H9 (cell line): ENCODE measurements around the gene MRPL21. TPM values are rescaled to one million over a fixed set of nuclear protein-coding genes. Genes with fewer than 3 reads are reported as not detected.

Experiments
- DNase-seq: peaks from one replicate; pipeline ENCODE4 v3.0.0-alpha.2; 2017
- H2AFZ ChIP-seq: one replicate; pipeline ENCODE4 v1.6.1; 2013; ENCODE audit warnings: mild to moderate bottlenecking, low read length, control low read depth, moderate library complexity
- H2AK5ac ChIP-seq: 2 replicates; pipeline ENCODE4 v1.6.1; 2013; ENCODE audit warnings: low read length, control low read depth, mixed read lengths; ENCODE audit not compliant: insufficient read length
- H2BK120ac ChIP-seq: one replicate; pipeline ENCODE4 v1.6.1; 2013; ENCODE audit warnings: low read depth, mild to moderate bottlenecking, low read length, control low read depth, inconsistent platforms; ENCODE audit not compliant: poor library complexity, severe bottlenecking
- H2BK12ac ChIP-seq: 2 replicates; pipeline ENCODE4 v1.6.1; 2013; ENCODE audit warnings: low read length, control low read depth, mixed read lengths, low read depth; ENCODE audit not compliant: insufficient read length
- H2BK15ac ChIP-seq: 2 replicates; pipeline ENCODE4 v1.6.1; 2013; ENCODE audit warnings: low read depth, low read length, control low read depth
- H2BK20ac ChIP-seq: one replicate; pipeline ENCODE4 v1.6.1; 2013; ENCODE audit warnings: low read depth, mild to moderate bottlenecking, low read length, control low read depth, inconsistent platforms; ENCODE audit not compliant: poor library complexity, severe bottlenecking
- H2BK5ac ChIP-seq: 2 replicates; pipeline ENCODE4 v1.6.1; 2013; ENCODE audit warnings: low read length, control low read depth, mixed read lengths; ENCODE audit not compliant: insufficient read length
- H3K14ac ChIP-seq: 2 replicates; pipeline ENCODE4 v1.6.1; 2013; ENCODE audit warnings: low read length, control low read depth; ENCODE audit not compliant: insufficient read depth
- H3K18ac ChIP-seq: 2 replicates; pipeline ENCODE4 v1.6.1; 2013; ENCODE audit warnings: low read depth, mild to moderate bottlenecking, mixed read lengths, low read length, control low read depth; ENCODE audit not compliant: insufficient read length
- H3K23ac ChIP-seq: 2 replicates; pipeline ENCODE4 v1.6.1; 2013; ENCODE audit warnings: low read length, control low read depth, mixed read lengths, low read depth; ENCODE audit not compliant: insufficient read length
- H3K23me2 ChIP-seq: 2 replicates; pipeline ENCODE4 v1.6.1; 2013; ENCODE audit warnings: low read depth, mild to moderate bottlenecking, mixed read lengths, low read length, control low read depth; ENCODE audit not compliant: insufficient read length, poor library complexity, severe bottlenecking
- H3K27ac ChIP-seq: 2 replicates; pipeline ENCODE4 v1.5.1; 2013; ENCODE audit warnings: low read length, control low read depth, mixed read lengths, low read depth; ENCODE audit not compliant: insufficient read length
- H3K27me3 ChIP-seq: 2 replicates; pipeline ENCODE4 v1.6.1; 2013; ENCODE audit warnings: low read length, control low read depth, inconsistent platforms; ENCODE audit not compliant: insufficient read depth
- H3K4ac ChIP-seq: 2 replicates; pipeline ENCODE4 v1.6.1; 2013; ENCODE audit warnings: low read depth, mild to moderate bottlenecking, control low read depth, inconsistent platforms, low read length, moderate library complexity
- H3K4me1 ChIP-seq: 2 replicates; pipeline ENCODE4 v1.6.1; 2013; ENCODE audit warnings: low read length, control low read depth, inconsistent platforms; ENCODE audit not compliant: insufficient read depth
- H3K4me2 ChIP-seq: 2 replicates; pipeline ENCODE4 v1.6.1; 2013; ENCODE audit warnings: low read length, control low read depth, mixed read lengths; ENCODE audit not compliant: insufficient read length, insufficient read depth
- H3K56ac ChIP-seq: 2 replicates; pipeline ENCODE4 v1.6.1; 2013; ENCODE audit warnings: low read depth, mild to moderate bottlenecking, mixed read lengths, low read length, control low read depth; ENCODE audit not compliant: insufficient read length
- H3K79me1 ChIP-seq: 2 replicates; pipeline ENCODE4 v1.6.1; 2013; ENCODE audit warnings: low read depth, mild to moderate bottlenecking, moderate library complexity, low read length, control low read depth, inconsistent platforms; ENCODE audit not compliant: insufficient read depth, poor library complexity, severe bottlenecking
- H3K79me2 ChIP-seq: 2 replicates; pipeline ENCODE4 v1.6.1; 2013; ENCODE audit warnings: low read length, control low read depth, inconsistent platforms; ENCODE audit not compliant: insufficient read depth
- H3K9ac ChIP-seq: 2 replicates; pipeline ENCODE4 v1.6.1; 2013; ENCODE audit warnings: low read length, control low read depth, mixed read lengths; ENCODE audit not compliant: insufficient read length; ENCODE audit errors: extremely low read depth
- H3K9me3 ChIP-seq: one replicate; pipeline ENCODE4 v1.6.1; 2013; ENCODE audit warnings: low read depth, low read length, inconsistent platforms; ENCODE audit not compliant: control insufficient read depth
- H3T11ph ChIP-seq: one replicate; pipeline ENCODE4 v1.6.1; 2013; ENCODE audit warnings: mild to moderate bottlenecking, low read length, control low read depth, inconsistent platforms
- H4K20me1 ChIP-seq: one replicate; pipeline ENCODE4 v1.6.1; 2013; ENCODE audit not compliant: control insufficient read depth, insufficient read length, insufficient read depth
- H4K5ac ChIP-seq: 2 replicates; pipeline ENCODE4 v1.6.1; 2013; ENCODE audit warnings: low read depth, mild to moderate bottlenecking, mixed read lengths, low read length, control low read depth; ENCODE audit not compliant: insufficient read length
- H4K8ac ChIP-seq: replicated peaks from 2 replicates; pipeline ENCODE4 v1.6.1; 2013; ENCODE audit warnings: low read length, control low read depth, mixed read lengths, low read depth; ENCODE audit not compliant: insufficient read length
- H4K91ac ChIP-seq: 2 replicates; pipeline ENCODE4 v1.6.1; 2013; ENCODE audit warnings: low read depth, mild to moderate bottlenecking, moderate library complexity, mixed read lengths, low read length, control low read depth; ENCODE audit not compliant: insufficient read length
- H3K27ac Mint-ChIP-seq, 3 experiments: 2 replicates in 2 of 3; 3 replicates in 1 of 3; pipeline ENCODE4 v1.8.0; 2020 to 2021; ENCODE audit warnings: mixed read lengths in 3 of 3, mild to moderate bottlenecking in 1 of 3, moderate library complexity in 1 of 3
- H3K27me3 Mint-ChIP-seq: 2 replicates; pipeline ENCODE4 v1.8.0; 2021; ENCODE audit warnings: low read depth, mild to moderate bottlenecking, moderate library complexity, mixed read lengths
- H3K36me3 Mint-ChIP-seq, 3 experiments: 2 replicates in 2 of 3; 3 replicates in 1 of 3; pipeline ENCODE4 v1.8.0; 2020 to 2021; ENCODE audit warnings: low read depth in 3 of 3, mixed read lengths in 3 of 3; ENCODE audit not compliant: insufficient read depth in 1 of 3
- H3K4me1 Mint-ChIP-seq, 2 experiments: 2 replicates each; pipeline ENCODE4 v1.8.0; 2020; ENCODE audit warnings: mixed read lengths in 2 of 2
- H3K4me3 Mint-ChIP-seq, 2 experiments: 2 replicates in 1 of 2; 3 replicates in 1 of 2; pipeline ENCODE4 v1.8.0; 2020 to 2021; ENCODE audit warnings: mild to moderate bottlenecking in 2 of 2, mixed read lengths in 2 of 2, moderate library complexity in 1 of 2
- H3K9me3 Mint-ChIP-seq, 2 experiments: 2 replicates in 1 of 2; 3 replicates in 1 of 2; pipeline ENCODE4 v1.8.0; 2020; ENCODE audit warnings: mild to moderate bottlenecking in 2 of 2, mixed read lengths in 2 of 2, moderate library complexity in 1 of 2
- WGBS: extraction: QIAGEN DNeasy Blood & Tissue Kit; methylation state at CpG from one replicate; pipeline ENCODE4 v1.1.7; 2013; ENCODE audit warnings: missing lambda C conversion rate, low lambda C conversion rate, mixed read lengths; ENCODE audit not compliant: insufficient read length; ENCODE audit errors: extremely low coverage; 5-methylcytosine and 5-hydroxymethylcytosine counted together
- total RNA-seq: library from RNA; stranded (reverse); gene quantifications from 2 replicates; pipeline ENCODE4 v1.2.1, GENCODE V29; 2021
- TF ChIP-seq, protein P1 (sequence below): fragments of 200-600 bp; sonication (generic); conservative IDR thresholded peaks from 3 replicates; pipeline ENCODE4 v1.8.0; 2021; ENCODE audit warnings: antibody characterized with exemption, mild to moderate bottlenecking

The MRPL21 gene
- total RNA-seq, 1 experiment from 2014 or later: 91.5 TPM

DNA sequence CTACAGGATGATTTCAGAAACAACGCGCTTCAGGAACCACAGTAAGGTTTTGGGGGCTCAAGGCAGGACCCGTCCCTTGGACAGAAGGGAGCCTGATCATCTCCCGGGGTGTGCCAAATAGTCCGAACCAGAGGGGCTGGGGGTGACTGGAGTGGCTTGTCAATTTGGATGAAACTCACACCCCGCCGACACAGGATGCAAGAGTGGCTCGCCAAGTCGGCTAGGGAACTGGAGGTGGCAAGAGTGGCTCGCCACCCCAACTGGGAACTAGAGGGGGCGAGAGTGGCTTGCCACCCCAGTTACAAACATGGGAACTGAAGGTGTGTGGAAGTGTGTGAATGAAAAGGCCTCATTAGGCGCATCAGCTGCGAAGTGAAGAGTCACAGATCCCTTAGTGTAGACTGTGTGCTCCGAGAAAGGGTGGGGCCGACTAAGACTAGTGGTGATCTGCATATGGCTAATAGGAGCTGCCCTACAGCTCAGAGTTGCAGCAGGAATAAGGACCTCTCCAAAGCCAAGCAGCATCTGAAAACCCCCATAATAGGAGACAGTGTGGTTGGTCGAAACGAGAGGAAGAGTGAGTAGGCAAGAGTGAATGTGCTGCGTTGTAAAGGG lies 35.3 kb downstream of the MRPL21 start:
- no peak for DNase-seq
- Mint-ChIP-seq H3K27ac (0 out of 7 replicates have a peak overlapping the region, but pooled peaks of 1 of the 3 experiments have one; percentile 6), H3K27me3 (peaks cover 14% of the 10 kb centered on the region), H3K9me3 (peaks cover 0 to 1% of the 10 kb centered on the region in 2 experiments; a peak in 2 of 5 replicates), H3K4me1 (peaks cover 28 to 41% of the 10 kb centered on the region in 2 experiments), H3K4me3 (no peak overlapping the region), H3K36me3 (peaks cover 0 to 3% (median 0%) of the 10 kb centered on the region in 3 experiments; a peak in 1 of 7 replicates)
- Histone ChIP-seq H3T11ph (no peak overlapping the region), H2AFZ (no peak overlapping the region), H3K23me2 (no peaks in the 10 kb centered on the region), H4K20me1 (no peaks in the 10 kb centered on the region), H3K79me1 (no peaks in the 10 kb centered on the region), H3K18ac (no peak overlapping the region), H2BK120ac (no peak overlapping the region), H3K23ac (no peak overlapping the region), H3K9ac (no peak overlapping the region), H2BK20ac (no peak overlapping the region), H3K4me2 (no peak overlapping the region), H3K56ac (no peak overlapping the region), H3K4me1 (no peaks in the 10 kb centered on the region; the same call in 1 of the 2 replicates), H3K27me3 (no peaks in the 10 kb centered on the region), H4K5ac (no peak overlapping the region), H2BK15ac (no peak overlapping the region), H3K4ac (no peak overlapping the region), H2BK5ac (no peak overlapping the region), H3K79me2 (no peaks in the 10 kb centered on the region), H2AK5ac (no peak overlapping the region), H4K8ac (no peak overlapping the region), H3K14ac (no peak overlapping the region), H3K9me3 (no peaks in the 10 kb centered on the region), H4K91ac (no peak overlapping the region), H3K27ac (no peak overlapping the region), H2BK12ac (no peak overlapping the region)
- TF ChIP-seq, protein P1, sequence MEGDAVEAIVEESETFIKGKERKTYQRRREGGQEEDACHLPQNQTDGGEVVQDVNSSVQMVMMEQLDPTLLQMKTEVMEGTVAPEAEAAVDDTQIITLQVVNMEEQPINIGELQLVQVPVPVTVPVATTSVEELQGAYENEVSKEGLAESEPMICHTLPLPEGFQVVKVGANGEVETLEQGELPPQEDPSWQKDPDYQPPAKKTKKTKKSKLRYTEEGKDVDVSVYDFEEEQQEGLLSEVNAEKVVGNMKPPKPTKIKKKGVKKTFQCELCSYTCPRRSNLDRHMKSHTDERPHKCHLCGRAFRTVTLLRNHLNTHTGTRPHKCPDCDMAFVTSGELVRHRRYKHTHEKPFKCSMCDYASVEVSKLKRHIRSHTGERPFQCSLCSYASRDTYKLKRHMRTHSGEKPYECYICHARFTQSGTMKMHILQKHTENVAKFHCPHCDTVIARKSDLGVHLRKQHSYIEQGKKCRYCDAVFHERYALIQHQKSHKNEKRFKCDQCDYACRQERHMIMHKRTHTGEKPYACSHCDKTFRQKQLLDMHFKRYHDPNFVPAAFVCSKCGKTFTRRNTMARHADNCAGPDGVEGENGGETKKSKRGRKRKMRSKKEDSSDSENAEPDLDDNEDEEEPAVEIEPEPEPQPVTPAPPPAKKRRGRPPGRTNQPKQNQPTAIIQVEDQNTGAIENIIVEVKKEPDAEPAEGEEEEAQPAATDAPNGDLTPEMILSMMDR: no peak
- no CpG with 5 or more reads among the region's 18 CpGs for WGBS
